Activated CD4-positive, alpha-beta T cell treated with anti-CD3 and anti-CD28 coated beads, Interleukin-2, amount 50 U/mL, for 1 hour (primary cell): ENCODE measurements around the gene SAMD14.

ENCODE experiments used
- DNase-seq: peaks from one replicate; pipeline ENCODE4 v3.0.0-alpha.2; 2020

The SAMD14 gene

GRCh38 chr17:50132104-50132794 is 2.3 kb upstream of the SAMD14 start:
- no peak for DNase-seq

GRCh38 chr17:50130559-50131305 is 772 bp upstream of the SAMD14 start:
- DNase-seq = no peak

DNA sequence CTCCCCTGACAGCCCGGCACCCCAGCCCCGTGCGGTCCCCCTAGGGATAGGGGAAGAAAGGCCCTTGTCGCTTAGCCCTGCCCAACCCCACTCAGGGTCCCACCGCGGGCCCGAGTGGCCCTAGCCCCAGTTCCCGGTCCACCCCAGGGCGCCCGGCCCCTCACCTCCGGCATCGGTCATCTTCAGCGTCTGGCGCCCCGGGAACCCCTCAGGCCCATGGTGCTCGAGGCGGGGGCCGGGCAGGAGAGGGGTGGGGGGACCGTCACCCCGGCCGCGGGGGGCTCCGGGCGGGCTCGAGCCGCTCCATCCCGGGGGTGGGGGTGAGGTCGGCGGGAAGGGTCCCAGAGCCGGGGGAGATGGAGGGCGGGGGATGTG is 620 bp downstream of the SAMD14 start:
- no peak for DNase-seq

DNA sequence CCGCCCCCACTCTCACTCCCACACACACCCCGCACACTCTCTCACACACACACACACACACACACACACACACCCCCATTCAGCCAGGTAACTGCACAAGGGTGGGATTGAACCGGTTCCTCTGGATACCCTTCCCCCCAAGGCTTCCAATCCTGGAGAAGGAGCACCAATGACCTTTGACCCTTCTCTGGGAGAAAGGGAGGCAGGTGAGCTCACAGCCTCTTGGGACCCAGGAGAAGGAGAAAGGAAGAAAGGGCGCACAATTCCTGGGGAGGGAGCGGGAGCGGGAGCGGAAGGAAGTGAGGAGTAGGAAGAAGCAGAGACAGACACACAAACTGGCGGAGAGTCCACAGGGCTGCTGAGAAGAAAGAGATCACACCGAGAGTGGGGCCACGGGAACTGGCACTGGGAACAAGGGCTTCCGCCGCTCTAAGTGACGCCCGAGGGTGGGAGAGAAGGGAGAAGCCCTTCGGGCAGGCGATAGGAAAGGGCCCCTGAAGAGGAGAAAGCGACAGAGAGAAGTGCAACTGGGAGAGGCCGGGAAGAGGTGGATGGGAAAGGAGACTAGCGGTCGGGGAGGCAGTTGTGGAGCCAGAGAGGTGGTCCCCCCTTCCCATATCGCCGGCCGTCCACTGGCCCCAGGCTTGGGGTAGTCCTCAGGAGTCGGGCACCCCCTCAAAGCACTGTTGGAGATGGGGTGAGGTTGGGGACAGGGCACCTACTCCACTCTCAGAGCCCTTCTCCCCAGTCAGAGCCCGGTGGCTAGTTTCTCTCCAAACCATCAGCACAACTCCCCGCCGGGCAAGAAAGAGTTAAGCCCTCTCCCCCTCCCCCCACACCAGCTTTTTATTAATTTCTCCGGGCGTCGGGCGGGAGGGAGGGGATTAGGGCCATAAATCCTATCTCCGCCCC is 1.3 kb downstream of the SAMD14 start:
- no peak for DNase-seq

- DNase-seq = no peak
These were observed 2.1 kb downstream of the SAMD14 start for GRCh38 chr17:50127697-50128361.

DNA sequence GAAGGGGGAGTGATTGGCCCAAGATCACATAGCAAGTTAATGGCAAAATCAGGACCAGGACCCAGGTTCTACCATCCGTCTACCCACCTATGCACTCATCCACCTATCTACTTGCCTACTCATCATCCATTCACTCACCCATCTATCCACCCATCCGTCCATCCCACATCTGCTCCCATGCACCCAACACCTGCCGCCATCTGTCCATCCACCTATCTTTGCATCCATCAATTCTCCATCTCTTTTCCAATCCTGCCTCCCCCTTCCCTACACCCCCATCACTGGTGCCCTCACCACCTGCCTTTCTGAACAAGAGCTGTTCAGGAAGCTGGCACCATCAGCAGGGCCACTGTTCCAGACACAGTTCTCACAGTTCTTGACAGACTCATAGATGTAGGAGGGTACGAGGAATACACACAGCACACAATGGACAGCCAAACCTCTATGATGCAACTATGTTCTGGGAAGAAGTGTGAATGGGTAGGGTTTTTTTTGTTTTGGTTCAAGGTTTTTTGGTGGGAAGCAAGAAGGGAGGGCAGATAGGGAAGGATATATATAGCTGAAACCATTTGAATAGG is 4.5 kb downstream of the SAMD14 start:
- DNase-seq = no peak

DNA sequence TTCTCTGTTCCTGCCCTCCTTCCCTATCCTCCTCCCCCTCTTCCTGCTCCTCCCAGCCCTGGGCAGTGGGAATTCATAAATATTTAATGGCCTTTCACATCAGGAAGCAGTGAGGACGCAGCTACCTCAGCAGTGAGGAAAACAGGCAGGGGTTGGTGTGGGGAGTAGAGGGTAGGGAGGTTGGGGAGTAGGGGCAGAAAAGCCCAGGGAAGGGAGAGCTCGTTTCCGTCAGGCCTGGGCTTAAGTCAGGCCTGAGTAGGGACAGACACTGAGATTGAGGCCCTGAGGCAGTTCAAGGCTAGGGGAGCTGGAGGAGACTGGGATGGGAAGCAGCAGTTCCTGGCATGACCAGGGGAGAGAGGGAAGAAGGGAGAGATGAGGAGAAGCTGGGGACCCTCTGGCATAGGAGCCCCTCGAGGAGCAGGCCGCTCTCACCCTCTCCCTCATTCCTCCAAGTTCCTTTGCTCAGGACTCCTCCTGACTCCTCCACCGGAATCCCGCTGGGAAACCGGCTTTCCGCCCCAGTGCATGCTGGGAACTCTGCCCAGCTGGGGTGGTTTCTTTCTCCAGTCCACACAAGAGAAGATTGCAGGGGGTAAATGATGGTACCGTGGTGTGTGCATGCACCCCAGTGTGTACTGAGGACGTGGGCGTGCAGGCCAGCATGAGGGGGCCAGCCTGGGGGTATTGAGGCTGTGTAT is 6.2 kb downstream of the SAMD14 start:
- DNase-seq = no peak

GRCh38 chr17:50122945-50123344 is 7.0 kb downstream of the SAMD14 start:
- DNase-seq = no peak

- no peak for DNase-seq
These were observed 9.3 kb downstream of the SAMD14 start for GRCh38 chr17:50120475-50121253.

DNA sequence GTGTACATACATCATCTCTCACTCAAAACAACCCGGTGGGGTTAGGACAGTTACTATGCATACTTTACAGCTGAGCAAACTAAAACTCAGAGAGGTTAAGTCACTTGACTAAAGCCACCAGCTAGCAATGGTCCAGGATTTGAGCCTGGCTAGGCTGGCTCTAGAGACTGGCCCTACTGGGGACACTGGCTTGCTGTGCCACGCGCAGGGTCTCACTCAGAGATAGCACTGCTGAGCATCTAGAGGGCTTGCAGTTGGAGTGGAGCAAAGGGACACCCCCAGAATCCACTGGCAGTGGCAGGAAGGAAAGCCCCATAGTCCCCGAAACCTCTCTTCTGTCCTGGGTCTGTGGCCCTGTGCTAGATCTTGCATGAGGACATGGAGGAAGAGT is 11.1 kb downstream of the SAMD14 start:
- no peak for DNase-seq

GRCh38 chr17:50118076-50118827 is 11.7 kb downstream of the SAMD14 start:
- no peak for DNase-seq

DNA sequence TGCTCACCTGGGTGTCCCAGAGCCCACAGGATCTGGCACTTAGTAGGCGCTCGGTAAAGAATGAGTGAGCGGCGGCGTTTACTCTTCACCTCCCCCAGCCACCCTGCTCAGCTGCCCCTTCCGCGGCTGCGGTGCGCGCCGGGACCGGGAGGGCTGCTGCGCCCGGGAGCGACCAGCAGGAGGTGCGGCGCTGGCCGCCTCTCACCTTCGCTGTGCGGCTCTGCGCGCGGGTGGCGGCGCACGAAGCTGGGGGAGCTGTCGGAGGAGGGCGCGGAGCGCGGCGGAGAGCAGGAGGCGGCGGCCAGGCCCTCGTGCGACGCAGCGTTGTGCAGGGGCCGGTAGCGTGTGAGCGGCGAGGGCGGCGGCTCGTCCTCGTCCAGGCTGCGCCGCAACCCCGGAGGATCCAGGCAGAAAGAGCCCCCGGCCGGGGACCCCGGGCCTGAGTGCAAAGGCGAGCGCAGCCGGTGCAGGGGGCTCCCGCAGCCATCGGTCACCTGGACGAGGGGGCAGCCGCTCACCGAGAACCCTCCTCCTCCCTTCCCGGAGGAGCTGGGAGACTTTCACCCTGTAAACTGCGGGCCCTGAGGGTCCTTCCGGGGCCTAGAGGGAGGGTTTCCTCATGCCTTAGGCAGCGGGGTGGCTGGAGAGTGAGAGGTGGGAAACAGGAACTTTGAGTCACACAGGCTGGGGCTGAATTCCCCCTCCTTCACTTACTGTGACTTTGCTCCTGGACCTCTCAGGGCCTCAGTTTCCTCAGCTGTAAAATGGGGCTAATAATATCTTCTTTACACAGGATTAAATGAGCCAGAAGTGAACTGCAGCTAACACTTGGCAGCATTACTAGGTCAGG is 12.5 kb downstream of the SAMD14 start:
- peak; percentile 63 for DNase-seq

DNA sequence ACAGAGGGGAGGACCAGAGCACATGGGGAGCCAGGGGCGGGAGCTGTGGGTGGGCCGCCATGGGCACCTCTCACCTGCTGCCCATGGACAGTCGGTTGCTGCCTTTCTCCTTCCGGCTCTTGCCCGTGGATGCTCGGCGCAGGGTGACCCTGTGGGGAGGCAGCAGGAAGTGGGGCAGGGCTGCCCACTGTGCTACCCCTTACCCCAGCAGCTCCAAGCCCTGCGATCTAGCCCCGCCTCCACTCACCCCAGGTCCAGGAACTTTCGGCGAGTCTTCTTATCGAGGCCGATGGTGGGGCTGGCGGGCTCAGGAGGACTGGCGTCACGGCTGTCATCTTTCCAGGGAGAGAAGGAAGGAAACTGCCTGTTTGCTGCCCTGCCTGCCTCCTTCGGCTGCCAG is 14.2 kb downstream of the SAMD14 start:
- DNase-seq = no peak

GRCh38 chr17:50114849-50115357 is 15.1 kb downstream of the SAMD14 start:
- DNase-seq = peak; percentile 24

- DNase-seq = no peak
These were observed 15.6 kb downstream of the SAMD14 start for GRCh38 chr17:50114401-50114800.

- DNase-seq = no peak
These were observed 16.2 kb downstream of the SAMD14 start for GRCh38 chr17:50113624-50114320.

GRCh38 chr17:50112694-50113093 is 17.3 kb downstream of the SAMD14 start:
- DNase-seq = no peak
